SK-N-SH (cell line): ENCODE data around the gene DNAJC5. TPM values are rescaled to one million over a fixed set of nuclear protein-coding genes. Genes with fewer than 3 reads are reported as not detected.

Source experiments
- CTCF ChIA-PET: fragments of 300-600, 350-600 bp; formaldehyde crosslinking; extraction: SDS; loops from one replicate; lab custom pipeline; 2021; lab: Yijun Ruan, JAX
- POLR2A ChIA-PET: fragments of 350-600 bp; sonication (Branson Sonifier 250); formaldehyde crosslinking; extraction: SDS; loops from one replicate; lab custom pipeline; 2020; ENCODE audit warnings: antibody characterized with exemption, inconsistent platforms; lab: Yijun Ruan, JAX
- DNase-seq: peaks from one replicate; pipeline ENCODE4 v3.0.0; 2012
- H2AFZ ChIP-seq: fragments of 200-600 bp; sonication (generic); 2 replicates; pipeline ENCODE4 v1.8.1; 2016; ENCODE audit warnings: antibody characterized with exemption, mild to moderate bottlenecking, low read depth
- H3F3A ChIP-seq: fragments of 200-600 bp; sonication (generic); replicated peaks from 2 replicates; pipeline ENCODE3; 2016; ENCODE audit warnings: antibody characterized with exemption, mild to moderate bottlenecking; ENCODE audit not compliant: insufficient read depth
- H3K27ac ChIP-seq, 2 experiments: fragments of 200-500 bp in 1 of 2; fragments of 200-600 bp in 1 of 2; sonication (Bioruptor generic) in 1 of 2; sonication (generic), shearing (Covaris generic) in 1 of 2; 2 replicates each; pipeline versions ENCODE4 v1.5.1 to v1.6.1; 2014 to 2016; ENCODE audit warnings: low read depth in 2 of 2, inconsistent platforms in 1 of 2, low read length in 1 of 2, mild to moderate bottlenecking in 1 of 2, mixed read lengths in 1 of 2
- H3K27me3 ChIP-seq: fragments of 200-600 bp; sonication (generic), shearing (Covaris generic); 2 replicates; pipeline ENCODE4 v1.6.1; 2016; ENCODE audit warnings: mixed run types; ENCODE audit not compliant: insufficient read depth
- H3K36me3 ChIP-seq, 2 experiments: fragments of 200-500 bp in 1 of 2; fragments of 200-600 bp in 1 of 2; sonication (Bioruptor generic) in 1 of 2; sonication (generic) in 1 of 2; replicated peaks in 1 of 2; 2 replicates each; pipeline versions ENCODE3 to v1.5.1; 2014 to 2016; ENCODE audit warnings: low read length in 1 of 2, mild to moderate bottlenecking in 1 of 2; ENCODE audit not compliant: insufficient read depth in 2 of 2, control insufficient read depth in 1 of 2
- H3K4me1 ChIP-seq, 2 experiments: fragments of 200-500 bp in 1 of 2; fragments of 200-600 bp in 1 of 2; sonication (Bioruptor generic) in 1 of 2; sonication (generic), shearing (Covaris generic) in 1 of 2; 2 replicates each; pipeline versions ENCODE4 v1.5.1 to v1.6.1; 2014 to 2016; ENCODE audit warnings: low read depth in 1 of 2, low read length in 1 of 2, mixed run types in 1 of 2; ENCODE audit not compliant: insufficient read depth in 2 of 2, control insufficient read depth in 1 of 2
- H3K4me2 ChIP-seq: fragments of 200-600 bp; sonication (generic), shearing (Covaris generic); 2 replicates; pipeline ENCODE4 v1.6.1; 2017; ENCODE audit warnings: mixed run types
- H3K4me3 ChIP-seq, 2 experiments: fragments of 200-500 bp in 1 of 2; fragments of 200-600 bp in 1 of 2; sonication (Bioruptor generic) in 1 of 2; sonication (generic), shearing (Covaris generic) in 1 of 2; 2 replicates each; pipeline versions ENCODE4 v1.5.1 to v1.8.1; 2014 to 2016; ENCODE audit warnings: low read depth in 2 of 2, inconsistent platforms in 1 of 2, low read length in 1 of 2, mild to moderate bottlenecking in 1 of 2, mixed read lengths in 1 of 2, moderate library complexity in 1 of 2
- H3K79me2 ChIP-seq: fragments of 200-600 bp; sonication (generic); 2 replicates; pipeline ENCODE4 v1.8.1; 2017; ENCODE audit warnings: mild to moderate bottlenecking; ENCODE audit not compliant: insufficient read depth
- H3K9ac ChIP-seq: fragments of 200-600 bp; sonication (generic); 2 replicates; pipeline ENCODE4 v1.6.1; 2017; ENCODE audit warnings: mixed run types
- H3K9me2 ChIP-seq: fragments of 200-600 bp; sonication (generic); 2 replicates; pipeline ENCODE4 v1.6.1; 2017; ENCODE audit warnings: mixed run types
- H3K9me3 ChIP-seq: fragments of 200-600 bp; sonication (generic); 2 replicates; pipeline ENCODE4 v1.6.1; 2017; ENCODE audit warnings: mixed run types, mild to moderate bottlenecking, moderate library complexity
- H4K20me1 ChIP-seq: fragments of 200-600 bp; sonication (generic); 2 replicates; pipeline ENCODE4 v1.6.1; 2017; ENCODE audit warnings: mild to moderate bottlenecking, mixed run types; ENCODE audit not compliant: insufficient read depth
- EZH2phosphoT487 ChIP-seq: fragments of 200-600 bp; sonication (generic); IDR thresholded peaks from 2 replicates; pipeline ENCODE4 v1.6.1; 2017; ENCODE audit warnings: low read depth, mixed run types, mild to moderate bottlenecking, antibody characterized with exemption, moderate library complexity, borderline replicate concordance
- FOXM1 ChIP-seq: IDR thresholded peaks from 2 replicates; pipeline ENCODE4 v1.4.0; 2012; ENCODE audit warnings: low read depth, mild to moderate bottlenecking
- IRF3 ChIP-seq: fragments of 150-350 bp; IDR thresholded peaks from 2 replicates; pipeline ENCODE4 v1.6.1; 2016; ENCODE audit warnings: mild to moderate bottlenecking, low read depth, low read length
- USF1 ChIP-seq: IDR thresholded peaks from 2 replicates; pipeline ENCODE4 v1.4.0; 2012; ENCODE audit warnings: low read depth, borderline replicate concordance
- WGBS: methylation state at CpG from one replicate; pipeline ENCODE4 v1.1.6; 2017; ENCODE audit warnings: low lambda C conversion rate; 5-methylcytosine and 5-hydroxymethylcytosine counted together
- polyA plus RNA-seq, 3 experiments: library from polyadenylated mRNA; depleted of rRNA; stranded (reverse); fragments of >200 nt; gene quantifications; 2 replicates each; pipeline ENCODE4 v1.2.3, GENCODE V29; 2012
- TF ChIP-seq, protein P1 (sequence below): fragments of 200-600 bp; sonication (generic); IDR thresholded peaks from 2 replicates; pipeline ENCODE4 v1.6.1; 2017; ENCODE audit warnings: antibody characterized with exemption, mild to moderate bottlenecking, moderate library complexity

Gene DNAJC5
- polyA plus RNA-seq, 1 of the 3 experiments (the other 2 are of a cell fraction): 24.2 TPM

GRCh38 chr20:63933646-63934045 lies 38.7 kb downstream of the DNAJC5 start:
- no peak overlapping the region for H3K9ac ChIP-seq
- no peak overlapping the region for H2AFZ ChIP-seq
- H3F3A ChIP-seq: no peaks in the 10 kb centered on the region
- ChIA-PET POLR2A (interaction anchor here (0.7 kb wide), 1 partner anchor 28 kb away, joined by 3 read pairs; no protein-coding TSS in a partner anchor), CTCF (interaction anchor here (1.0 to 1.5 kb wide), 2 partner anchors 10 to 40 kb away, joined by 3 to 6 read pairs; no protein-coding TSS in a partner anchor)
- no peak for TF ChIP-seq FOXM1
- no peak for TF ChIP-seq EZH2phosphoT487
- TF ChIP-seq USF1: no peak
- no peak for TF ChIP-seq IRF3
- no peaks in the 10 kb centered on the region for H3K9me2 ChIP-seq
- no peak overlapping the region for H3K27ac ChIP-seq
- H3K4me2 ChIP-seq: no peak overlapping the region
- no peaks in the 10 kb centered on the region for H3K27me3 ChIP-seq
- WGBS: 89% methylated on average over 3 of the region's 5 CpGs
- H3K4me3 ChIP-seq: no peak overlapping the region
- DNase-seq: no peak
- peaks cover 6 to 53% of the 10 kb centered on the region in 2 experiments for H3K36me3 ChIP-seq
- peaks cover 5% of the 10 kb centered on the region; the same call in 1 of the 2 replicates for H3K79me2 ChIP-seq
- no peaks in the 10 kb centered on the region for H3K4me1 ChIP-seq
- H3K9me3 ChIP-seq: no peaks in the 10 kb centered on the region
- peaks cover 17% of the 10 kb centered on the region; the same call in 1 of the 2 replicates for H4K20me1 ChIP-seq

GRCh38 chr20:63934271-63935068 lies 39.5 kb downstream of the DNAJC5 start:
- H3K4me1 ChIP-seq: no peaks in the 10 kb centered on the region
- TF ChIP-seq, protein P1, sequence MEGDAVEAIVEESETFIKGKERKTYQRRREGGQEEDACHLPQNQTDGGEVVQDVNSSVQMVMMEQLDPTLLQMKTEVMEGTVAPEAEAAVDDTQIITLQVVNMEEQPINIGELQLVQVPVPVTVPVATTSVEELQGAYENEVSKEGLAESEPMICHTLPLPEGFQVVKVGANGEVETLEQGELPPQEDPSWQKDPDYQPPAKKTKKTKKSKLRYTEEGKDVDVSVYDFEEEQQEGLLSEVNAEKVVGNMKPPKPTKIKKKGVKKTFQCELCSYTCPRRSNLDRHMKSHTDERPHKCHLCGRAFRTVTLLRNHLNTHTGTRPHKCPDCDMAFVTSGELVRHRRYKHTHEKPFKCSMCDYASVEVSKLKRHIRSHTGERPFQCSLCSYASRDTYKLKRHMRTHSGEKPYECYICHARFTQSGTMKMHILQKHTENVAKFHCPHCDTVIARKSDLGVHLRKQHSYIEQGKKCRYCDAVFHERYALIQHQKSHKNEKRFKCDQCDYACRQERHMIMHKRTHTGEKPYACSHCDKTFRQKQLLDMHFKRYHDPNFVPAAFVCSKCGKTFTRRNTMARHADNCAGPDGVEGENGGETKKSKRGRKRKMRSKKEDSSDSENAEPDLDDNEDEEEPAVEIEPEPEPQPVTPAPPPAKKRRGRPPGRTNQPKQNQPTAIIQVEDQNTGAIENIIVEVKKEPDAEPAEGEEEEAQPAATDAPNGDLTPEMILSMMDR: peak; percentile 37
- no peak for TF ChIP-seq FOXM1
- H3K79me2 ChIP-seq: peaks cover 5% of the 10 kb centered on the region; the same call in 1 of the 2 replicates
- no peaks in the 10 kb centered on the region for H3K9me2 ChIP-seq
- no peak overlapping the region for H3K4me2 ChIP-seq
- H2AFZ ChIP-seq: no peak overlapping the region
- ChIA-PET CTCF (interaction anchor here (1.1 to 1.8 kb wide), 3 partner anchors 11 to 104 kb away, joined by 3 to 6 read pairs (median 3); no protein-coding TSS in a partner anchor), POLR2A (no interaction called here)
- 94% methylated on average over 23 of the region's 37 CpGs for WGBS
- no peak overlapping the region for H3K9ac ChIP-seq
- no peaks in the 10 kb centered on the region for H3K27me3 ChIP-seq
- no peak overlapping the region for H3K27ac ChIP-seq
- H3K4me3 ChIP-seq: no peak overlapping the region
- H3K36me3 ChIP-seq: peaks cover 4 to 52% of the 10 kb centered on the region in 2 experiments
- peak; percentile 74 for DNase-seq
- no peaks in the 10 kb centered on the region for H3K9me3 ChIP-seq
- no peaks in the 10 kb centered on the region for H3F3A ChIP-seq
- H4K20me1 ChIP-seq: peaks cover 20% of the 10 kb centered on the region; the same call in 1 of the 2 replicates
